Activated T-helper 1 cell treated with anti-CD3 and anti-CD28 coated beads, Interleukin-2, amount 50 U/mL, for 16 hours (primary cell): Measurements from ENCODE around the gene LIMS2.

Source experiments
- DNase-seq, 2 donors: peaks; one replicate each; pipeline ENCODE4 v3.0.0-alpha.2; 2020; ENCODE audit warnings: low read depth in 1 of 2, low spot score in 1 of 2

LIMS2 gene

DNA sequence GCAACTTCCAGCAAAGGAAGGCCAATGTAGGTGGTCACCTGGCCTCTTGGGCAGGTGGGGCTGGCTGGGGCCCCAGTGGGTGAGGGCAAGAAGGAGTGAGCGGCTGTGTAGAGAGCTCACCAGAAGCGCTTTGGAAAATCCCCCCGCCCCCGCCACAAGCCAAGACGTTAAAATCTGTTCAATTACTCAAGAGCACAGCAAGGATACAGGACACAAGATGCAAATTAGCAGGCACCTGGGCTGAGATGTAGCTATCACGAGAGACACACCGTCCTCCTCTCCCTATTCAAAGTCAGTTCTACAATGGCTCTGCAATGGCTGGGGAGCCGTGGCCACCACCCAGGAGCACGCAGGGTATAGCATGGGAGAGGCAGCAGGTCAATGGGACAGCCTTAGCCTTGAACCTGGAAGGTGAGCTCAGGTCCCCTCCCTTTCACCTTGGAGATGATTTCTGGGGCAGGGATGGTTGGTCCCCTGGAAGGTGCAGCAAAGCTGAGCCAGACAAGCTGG lies 67.9 kb downstream of the LIMS2 start:
- no peak for DNase-seq

DNA sequence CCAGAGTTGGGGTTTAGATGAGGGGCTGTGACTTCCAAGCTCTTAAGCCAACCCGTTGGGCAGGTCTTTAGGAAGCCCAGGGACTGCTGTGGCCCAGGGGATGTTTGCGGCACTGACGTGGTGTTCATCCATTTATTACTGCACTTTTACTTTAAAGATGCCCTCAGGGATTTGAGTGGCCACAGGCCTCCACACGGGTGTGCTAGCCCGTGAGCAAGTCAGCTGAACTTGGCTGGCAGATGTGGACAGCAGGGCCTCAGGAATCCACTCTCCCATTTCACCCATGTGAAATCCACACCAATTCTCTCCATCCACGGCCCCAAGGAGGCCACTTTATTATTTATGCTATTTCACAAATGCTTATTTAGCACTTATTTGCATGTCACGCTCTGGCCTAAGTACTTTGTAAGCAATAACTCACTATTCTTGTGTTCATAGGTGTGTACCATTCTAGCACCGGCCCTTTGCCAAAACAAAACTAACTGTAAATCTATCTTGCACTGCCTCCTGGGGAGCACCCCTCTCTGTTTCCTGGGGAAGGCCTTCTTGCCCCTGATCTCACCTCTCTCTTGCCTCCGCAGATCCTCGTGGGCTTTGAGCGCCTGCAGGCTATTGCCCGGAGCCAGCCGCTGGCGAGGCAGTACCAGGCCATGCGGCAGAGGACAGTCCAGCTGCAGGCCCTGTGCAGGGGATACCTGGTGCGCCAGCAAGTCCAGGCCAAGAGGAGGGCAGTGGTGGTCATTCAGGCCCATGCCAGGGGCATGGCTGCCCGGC lies 68.5 kb downstream of the LIMS2 start:
- DNase-seq = no peak

DNA sequence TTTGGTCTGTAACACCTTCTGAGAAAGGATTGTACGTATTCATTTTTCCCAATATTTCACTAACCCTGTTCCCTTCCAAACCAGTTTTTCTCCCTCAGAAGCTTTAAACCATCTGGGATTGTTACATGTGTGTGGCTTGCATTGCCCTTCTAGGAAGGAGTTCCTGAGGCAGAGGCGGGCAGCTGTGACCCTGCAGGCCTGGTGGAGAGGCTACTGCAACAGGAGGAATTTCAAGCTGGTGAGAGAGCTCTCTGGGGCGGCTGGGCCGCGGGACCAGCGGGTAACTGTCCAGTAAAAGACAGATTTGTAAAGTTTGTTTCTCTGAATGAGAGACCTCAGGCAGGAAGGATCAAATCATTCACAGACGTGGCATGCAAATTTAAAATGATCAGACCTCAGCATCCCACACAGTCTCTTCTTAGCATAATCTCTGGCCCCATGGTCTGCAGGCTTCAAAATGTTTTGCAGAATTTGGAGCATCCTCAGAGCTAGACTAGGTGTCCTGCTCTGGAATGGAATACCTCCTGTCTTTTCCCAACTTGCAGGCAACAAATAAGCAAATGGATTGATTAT lies 69.6 kb downstream of the LIMS2 start:
- no peak for DNase-seq

DNA sequence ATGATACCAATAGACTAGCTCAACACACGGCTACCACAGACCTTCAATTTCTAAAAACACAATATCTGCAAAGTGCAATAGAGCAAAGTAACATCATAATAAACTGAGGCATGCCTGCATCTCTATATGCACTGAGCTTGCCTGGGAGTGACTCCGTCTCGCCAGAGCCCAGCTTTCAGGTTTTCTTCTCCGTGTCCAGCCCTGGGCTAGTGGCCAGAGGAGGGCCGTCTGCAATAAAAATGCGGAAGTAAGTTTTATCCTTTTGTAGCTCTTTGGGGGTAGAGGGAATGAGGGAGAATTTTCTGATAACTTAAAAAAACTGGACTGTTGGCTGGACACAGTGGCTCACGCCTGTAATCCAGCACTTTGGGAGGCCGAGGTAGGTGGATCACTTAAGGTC lies 70.3 kb downstream of the LIMS2 start:
- no peak for DNase-seq

DNA sequence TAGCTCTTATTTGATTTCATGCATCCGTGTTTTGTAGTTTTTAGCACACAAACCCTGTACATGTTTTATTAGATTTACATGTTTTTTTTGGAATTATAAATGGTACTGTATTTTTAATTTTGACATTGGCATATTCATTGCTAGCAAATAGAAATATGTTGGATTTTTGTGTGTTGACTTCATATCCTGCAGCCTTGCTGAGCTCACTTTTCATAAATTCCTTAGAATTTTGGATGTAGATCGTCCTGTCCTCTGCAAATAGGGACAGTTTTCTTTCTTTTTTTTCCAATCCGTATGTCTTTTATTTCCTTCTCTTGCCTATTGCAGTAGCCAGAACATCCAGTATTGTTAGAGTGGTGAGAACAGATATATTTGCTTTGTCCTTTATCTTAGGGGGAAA lies 76.1 kb downstream of the LIMS2 start:
- no peak for DNase-seq

DNA sequence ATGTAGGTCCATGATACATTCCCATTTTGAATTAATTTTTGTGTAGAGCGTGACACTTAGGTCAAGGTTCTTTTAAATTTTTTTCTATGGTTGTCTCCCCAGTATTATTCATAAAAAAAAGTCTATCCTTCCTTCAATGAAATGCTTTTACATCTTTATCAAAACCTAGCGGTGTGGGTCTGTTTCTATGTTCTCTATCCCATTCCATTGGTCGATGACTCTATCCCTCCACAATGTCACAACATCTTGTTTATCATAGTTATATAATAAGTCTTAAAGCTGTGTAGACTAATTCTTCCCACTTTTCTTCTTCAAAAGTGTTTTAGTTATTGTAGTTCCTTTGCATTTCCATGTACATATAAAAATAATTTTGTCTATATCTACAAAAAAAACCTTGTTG lies 76.6 kb downstream of the LIMS2 start:
- no peak for DNase-seq

DNA sequence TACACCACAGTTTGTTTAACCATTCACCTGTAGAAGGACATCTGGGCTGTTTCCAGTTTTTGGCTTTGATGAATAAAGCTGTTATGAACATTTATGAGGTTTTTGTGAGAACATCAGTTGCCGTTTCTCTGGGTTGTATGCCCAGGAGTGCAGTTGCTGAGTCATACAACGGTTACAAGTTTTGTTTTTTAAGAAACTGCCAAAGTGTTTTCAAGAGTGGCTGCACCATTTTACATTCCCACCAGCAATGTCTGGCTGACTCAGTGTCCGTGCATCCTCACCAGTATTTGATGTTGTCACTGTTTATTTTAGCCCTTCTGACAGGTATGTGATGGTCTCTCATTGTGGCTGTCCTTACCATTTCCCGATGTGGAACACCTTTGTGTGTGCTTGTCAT lies 77.3 kb downstream of the LIMS2 start:
- DNase-seq = no peak

DNA sequence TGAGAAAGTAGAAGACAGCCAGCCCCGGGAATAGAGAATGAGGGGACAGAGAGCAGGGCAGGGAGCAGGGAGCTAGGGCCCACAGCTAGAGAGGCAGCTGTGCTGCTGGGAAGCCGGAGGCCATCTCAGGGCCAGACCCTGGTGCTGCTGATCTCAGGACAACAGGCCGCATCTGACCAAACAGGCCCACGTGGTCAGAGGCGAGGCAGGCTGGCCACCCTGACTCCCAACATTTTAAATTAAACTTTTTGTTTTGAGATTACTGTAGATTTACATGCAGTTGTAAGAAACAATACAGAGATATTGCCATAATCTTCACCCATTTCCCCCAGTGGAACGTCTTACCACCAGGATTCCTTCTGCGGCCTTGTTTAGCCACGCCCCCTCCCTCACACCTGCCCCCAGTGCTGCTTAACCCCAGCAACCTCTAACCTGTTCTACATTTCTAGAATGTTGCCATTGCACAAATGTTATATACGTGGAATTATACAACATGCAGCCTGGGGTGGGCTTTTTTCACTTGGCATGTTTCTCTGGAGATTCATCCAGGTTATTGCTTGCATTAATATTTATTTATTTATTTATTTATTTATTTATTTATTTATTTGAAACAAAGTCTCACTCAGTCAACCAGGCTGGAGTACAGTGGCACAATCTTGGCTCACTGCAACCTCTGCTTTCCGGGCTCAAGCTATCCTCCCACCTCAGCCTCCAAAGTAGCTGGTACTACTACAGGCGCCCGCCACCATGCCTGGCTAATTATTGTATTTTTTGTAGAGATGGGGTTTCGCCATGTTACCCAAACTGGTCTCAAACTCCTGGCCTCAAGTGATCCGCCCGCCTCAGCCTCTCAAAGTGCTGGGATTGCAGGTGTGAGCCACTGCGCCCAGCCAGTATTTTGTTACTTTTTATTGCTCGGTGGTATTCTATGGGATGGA lies 78.0 kb downstream of the LIMS2 start:
- no peak for DNase-seq

DNA sequence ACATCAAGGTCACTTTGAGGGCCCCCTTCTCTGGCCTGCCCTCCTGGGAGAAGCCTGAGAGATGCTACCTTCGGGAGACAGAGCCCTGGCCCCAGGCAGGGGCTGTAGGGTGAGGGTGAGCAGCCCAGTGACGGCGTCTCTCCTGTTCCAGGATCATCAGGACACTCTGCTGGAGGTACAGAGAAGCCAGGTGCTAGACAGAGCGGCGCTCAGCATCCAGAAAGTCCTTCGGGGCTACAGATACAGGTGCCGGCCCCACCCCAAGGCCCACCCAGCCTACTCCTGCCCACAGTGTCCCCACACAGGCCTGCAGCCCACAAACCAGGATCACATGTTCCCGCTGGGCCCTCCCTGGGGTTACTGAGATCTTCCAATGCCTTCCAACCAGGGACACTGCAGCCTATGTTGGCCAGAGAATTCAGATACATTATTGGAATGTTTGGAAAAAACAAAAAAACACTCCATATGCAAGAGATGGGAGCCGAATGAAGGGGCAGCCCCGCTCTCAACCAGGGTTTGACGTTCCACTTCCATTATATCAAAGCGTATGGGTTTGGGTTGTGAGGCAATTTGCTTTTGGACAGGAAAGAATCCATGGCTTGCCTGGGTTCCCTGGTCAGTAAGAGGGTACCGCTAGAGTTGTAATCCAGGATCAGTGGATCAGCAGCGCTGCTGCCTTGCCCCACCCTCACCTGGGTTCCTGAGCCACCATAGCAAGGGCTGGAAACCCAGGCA lies 78.9 kb downstream of the LIMS2 start:
- no peak for DNase-seq

DNA sequence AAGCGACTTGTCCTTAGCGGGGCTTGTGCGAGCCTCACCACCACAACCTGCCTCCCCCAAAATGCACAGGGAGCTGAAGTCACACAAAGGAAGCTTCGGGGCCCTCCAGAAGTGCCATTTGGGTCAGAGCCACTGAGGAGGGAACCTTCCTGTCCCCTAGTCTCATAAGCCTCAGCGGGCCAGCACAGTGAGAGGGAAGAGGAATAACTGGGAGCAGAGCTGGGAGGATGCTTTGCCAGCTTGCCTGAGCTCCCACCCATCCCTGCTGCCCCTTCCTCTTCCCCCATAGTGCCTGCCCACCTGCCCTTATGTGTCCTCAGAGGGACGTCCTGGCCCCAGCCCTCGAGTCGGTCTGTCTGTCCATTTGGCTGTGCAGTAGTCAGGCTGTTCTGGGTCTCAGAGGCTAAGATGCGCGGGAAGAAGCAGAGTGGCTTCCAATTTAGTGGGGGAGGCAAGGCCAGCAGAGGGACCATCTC lies 81.2 kb downstream of the LIMS2 start:
- DNase-seq = no peak

DNA sequence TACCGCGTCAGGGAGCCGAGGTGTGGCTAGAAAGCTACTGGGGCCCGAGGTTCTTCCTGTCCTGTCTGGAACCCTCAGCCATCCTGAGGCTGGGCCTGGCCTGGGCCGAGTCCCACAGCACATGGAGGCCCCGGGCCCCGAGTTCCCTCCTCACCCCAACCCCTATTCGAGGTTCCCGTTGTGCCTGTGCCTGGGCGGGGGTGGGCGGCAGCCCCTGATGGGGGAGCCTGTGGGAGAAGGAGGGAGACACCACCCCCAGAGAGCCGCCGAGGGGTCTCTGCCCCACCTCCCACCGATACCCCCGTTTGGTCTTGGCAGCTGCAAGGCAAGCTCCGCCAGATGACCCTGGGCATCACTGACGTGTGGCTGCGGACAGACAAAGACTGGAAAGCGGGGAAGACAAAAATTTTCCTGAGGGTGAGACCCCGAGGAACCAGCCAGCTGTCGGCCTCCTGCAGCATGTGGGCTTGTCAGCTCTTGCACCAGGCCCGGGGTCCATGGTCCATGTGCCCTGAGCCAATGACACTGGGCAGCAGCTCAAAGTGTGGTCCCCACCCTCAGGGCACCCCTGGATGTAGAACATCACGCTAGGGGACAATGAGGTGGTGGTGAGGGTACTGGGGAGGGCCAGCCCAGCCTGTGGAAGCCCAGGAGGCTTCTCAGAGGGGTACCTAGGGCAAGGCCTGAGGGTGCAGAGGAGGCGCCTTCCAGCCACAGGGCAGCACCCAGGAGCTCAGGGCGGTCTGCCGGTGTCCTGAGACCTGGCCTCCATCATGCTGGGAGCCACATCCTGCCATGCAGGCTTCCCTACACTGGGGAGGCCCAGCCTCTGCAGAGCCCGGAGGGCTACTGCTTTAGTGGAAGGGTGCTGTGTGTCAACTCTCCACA lies 81.9 kb downstream of the LIMS2 start:
- no peak for DNase-seq

DNA sequence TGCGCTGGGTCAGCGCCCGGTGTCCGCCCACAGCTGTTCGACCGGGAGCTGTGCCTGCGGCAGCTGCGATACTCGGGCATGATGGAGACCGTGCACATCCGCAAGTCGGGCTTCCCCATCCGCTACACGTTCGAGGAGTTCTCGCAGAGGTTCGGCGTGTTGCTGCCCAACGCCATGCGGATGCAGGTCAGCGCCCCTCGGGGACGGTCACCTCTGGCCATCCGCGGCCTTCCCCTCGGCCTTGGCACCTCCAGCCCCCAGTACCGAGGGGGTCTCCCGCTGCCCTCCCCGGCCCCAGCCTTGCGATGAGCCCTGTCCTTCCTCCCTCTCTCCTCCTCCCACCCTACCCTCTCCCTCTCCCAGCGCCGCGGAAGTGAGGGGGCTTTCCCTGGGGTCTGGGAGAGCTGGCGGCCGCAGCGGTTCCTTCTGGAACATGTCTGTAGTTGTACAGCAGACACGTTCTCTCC lies 82.5 kb downstream of the LIMS2 start:
- no peak for DNase-seq

DNA sequence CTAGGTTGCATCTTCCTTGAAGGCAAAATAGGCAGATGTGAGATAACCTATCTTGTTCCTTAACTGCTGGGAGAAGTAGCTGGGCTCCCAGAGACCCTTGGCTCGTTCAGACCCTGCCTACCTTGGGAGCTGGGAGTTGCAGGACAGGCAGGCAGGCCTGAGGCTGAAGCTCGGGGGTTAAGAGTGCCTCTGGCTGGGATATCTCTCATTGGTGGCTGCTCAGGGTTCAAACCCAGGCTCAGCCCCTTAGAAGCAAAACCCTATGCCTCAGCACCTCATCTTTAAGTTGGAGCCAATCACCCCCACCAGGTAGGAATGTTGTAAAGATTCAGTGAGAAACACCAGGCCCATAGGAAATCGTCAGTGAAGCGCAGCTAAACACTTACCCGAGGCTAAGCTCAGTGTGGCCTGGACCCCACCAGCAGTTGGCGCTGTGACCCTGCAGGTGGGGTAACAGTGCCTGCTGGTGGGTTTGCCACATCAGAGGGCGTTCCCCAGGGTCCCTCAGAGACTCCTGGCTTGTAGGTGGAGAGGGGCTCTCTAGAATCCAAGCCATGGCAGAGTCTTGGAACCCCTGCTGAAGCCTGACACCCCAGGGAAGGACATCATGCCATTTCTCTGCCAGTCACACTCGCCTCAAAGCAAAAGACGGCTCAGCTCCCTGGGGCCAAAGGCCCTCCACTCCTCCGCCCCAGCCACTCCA lies 84.0 kb downstream of the LIMS2 start:
- peak; percentile 19 to 28 for DNase-seq

DNA sequence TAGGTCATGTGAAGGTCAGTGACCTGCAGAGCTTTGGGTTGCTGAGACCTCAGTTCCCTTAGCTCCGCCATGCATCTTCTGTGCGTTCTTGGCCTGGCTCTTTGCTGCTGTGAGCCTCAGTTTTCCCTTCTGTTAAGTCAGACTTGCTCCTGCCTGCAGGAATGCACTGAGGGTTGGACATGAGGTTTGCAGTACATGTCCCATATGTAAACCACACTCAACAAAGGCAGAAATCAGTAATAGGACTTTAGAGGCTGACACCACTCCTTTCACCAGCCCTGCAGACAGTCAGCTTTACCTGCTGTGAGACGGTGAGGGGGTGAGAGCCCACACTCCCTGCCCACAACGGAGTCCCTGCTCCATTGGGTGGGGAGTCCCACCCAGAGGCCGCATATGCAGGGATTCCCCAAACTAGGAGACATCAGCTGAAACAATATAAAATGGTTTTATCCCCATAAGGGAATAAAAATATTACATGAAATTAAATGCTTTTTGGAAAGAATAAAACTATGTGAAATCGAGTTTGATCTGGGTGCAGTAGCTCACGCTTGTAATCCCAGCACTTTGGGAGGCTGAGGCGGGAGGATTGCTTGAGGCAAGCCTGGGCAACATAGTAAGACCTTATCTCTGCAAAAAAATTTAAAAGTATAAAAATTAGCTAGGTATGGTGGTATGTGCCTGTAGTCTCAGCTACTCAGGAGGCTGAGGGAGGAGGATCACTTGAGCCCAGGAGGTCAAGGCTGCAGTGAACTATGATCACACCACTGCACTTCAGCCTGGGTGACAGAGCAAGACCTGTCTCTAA lies 84.7 kb downstream of the LIMS2 start:
- DNase-seq = no peak

DNA sequence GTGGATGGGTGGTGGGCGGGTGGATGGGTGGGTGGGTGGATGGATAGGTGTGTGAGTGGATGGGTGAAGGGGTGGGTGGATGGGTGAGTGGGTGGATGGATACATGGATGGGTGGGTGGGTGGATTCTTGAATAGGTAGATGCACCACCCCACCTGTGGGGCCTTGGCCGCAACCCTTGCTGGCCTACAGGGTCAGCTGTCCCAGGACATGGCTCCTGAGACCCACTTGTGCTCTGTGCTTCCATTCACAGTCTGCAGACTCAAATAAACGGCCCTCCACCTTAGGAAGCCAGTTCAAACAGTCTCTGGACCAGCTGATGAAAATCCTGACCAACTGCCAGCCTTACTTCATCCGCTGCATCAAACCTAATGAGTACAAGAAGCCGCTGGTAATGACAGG lies 85.5 kb downstream of the LIMS2 start:
- DNase-seq = no peak

DNA sequence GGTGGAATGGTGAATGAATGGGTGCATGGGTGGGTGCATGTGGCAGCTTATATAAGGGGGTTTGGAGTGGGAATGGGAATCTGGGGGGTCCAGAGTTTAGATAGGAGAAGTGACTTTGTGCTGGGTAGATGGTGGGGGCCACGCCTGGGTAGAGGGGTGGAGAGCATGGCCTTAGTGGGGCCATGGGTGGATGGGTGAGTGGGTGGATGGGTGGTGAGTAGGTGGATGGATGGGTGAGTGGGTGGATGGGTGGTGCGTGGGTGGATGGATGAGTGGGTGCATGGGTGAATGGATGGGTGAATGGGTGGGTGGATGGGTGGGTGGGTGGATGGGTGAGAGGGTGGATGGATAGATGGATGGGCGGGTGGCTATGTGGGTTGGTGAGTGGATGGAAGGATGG lies 86.0 kb downstream of the LIMS2 start:
- no peak for DNase-seq
